B cell (primary cell): Measurements from ENCODE around the gene CAAP1. TPM values are rescaled to one million over a fixed set of nuclear protein-coding genes. Genes with fewer than 3 reads are reported as not detected.

Source experiments
- ATAC-seq: fragments of 200-7000 bp; cut with Tn5 transposase; one replicate; pipeline ENCODE4 v1.10.0; 2021; ENCODE audit warnings: low read depth, mild to moderate bottlenecking, moderate number of reproducible peaks, moderate library complexity
- CTCF ChIA-PET: fragments of 350-600 bp; sonication (Branson Sonifier 250); formaldehyde crosslinking; loops from one replicate; lab custom pipeline; 2021; ENCODE audit warnings: antibody characterized with exemption, inconsistent platforms; lab: Charles Lee
- POLR2A ChIA-PET: fragments of 350-600 bp; sonication (Branson Sonifier 250); formaldehyde crosslinking; loops from one replicate; lab custom pipeline; 2021; ENCODE audit warnings: antibody characterized with exemption; lab: Charles Lee
- DNase-seq: peaks from one replicate; pipeline ENCODE4 v3.0.0; 2013
- H2AFZ ChIP-seq: 2 replicates; pipeline ENCODE4 v1.6.1; 2012; ENCODE audit warnings: mild to moderate bottlenecking, low read depth, low read length; ENCODE audit not compliant: insufficient read depth, poor library complexity, severe bottlenecking
- H3K27ac ChIP-seq, 2 donors: 1 replicate in 1 of 2; 2 replicates in 1 of 2; pipeline ENCODE4 v1.5.1; 2012 to 2013; ENCODE audit warnings: low read length in 2 of 2, mild to moderate bottlenecking in 2 of 2, moderate library complexity in 1 of 2
- H3K27me3 ChIP-seq, 4 experiments: fragments of 200-600 bp in 1 of 4; sonication (generic) in 1 of 4; replicated peaks in 1 of 4; 1 replicate in 2 of 4; 2 replicates in 2 of 4; pipeline versions ENCODE4 v1.6.1 to v1.7.0; 2013 to 2016; ENCODE audit warnings: low read length in 3 of 4, mild to moderate bottlenecking in 2 of 4, mixed read lengths in 1 of 4, moderate library complexity in 1 of 4; ENCODE audit not compliant: insufficient read depth in 4 of 4, control insufficient read depth in 3 of 4; ENCODE audit errors: control extremely low read depth in 1 of 4
- H3K36me3 ChIP-seq, 2 experiments: replicated peaks in 1 of 2; 1 replicate in 1 of 2; 2 replicates in 1 of 2; pipeline versions ENCODE4 v1.6.1 to v1.7.1; 2013; ENCODE audit warnings: low read length in 1 of 2; ENCODE audit not compliant: insufficient read depth in 2 of 2, control insufficient read depth in 1 of 2; ENCODE audit errors: control extremely low read depth in 1 of 2, extremely low read depth in 1 of 2
- H3K4me1 ChIP-seq, 2 donors: fragments of 200-600 bp in 1 of 2; sonication (generic) in 1 of 2; 1 replicate in 1 of 2; 2 replicates in 1 of 2; pipeline versions ENCODE4 v1.5.1 to v1.6.1; 2013 to 2017; ENCODE audit warnings: low read length in 2 of 2; ENCODE audit not compliant: control insufficient read depth in 2 of 2, insufficient read depth in 2 of 2
- H3K4me2 ChIP-seq: replicated peaks from 2 replicates; pipeline ENCODE3; 2012; ENCODE audit warnings: mild to moderate bottlenecking, low read depth, low read length; ENCODE audit not compliant: poor library complexity, severe bottlenecking
- H3K4me3 ChIP-seq, 5 experiments: fragments of 200-600 bp in 1 of 5; sonication (generic) in 1 of 5; 1 replicate in 3 of 5; 2 replicates in 2 of 5; pipeline versions ENCODE4 v1.5.1 to v1.7.0; 2011 to 2016; ENCODE audit warnings: low read length in 4 of 5, mild to moderate bottlenecking in 4 of 5, low read depth in 2 of 5, control low read depth in 1 of 5, moderate library complexity in 1 of 5; ENCODE audit not compliant: insufficient read depth in 1 of 5; ENCODE audit errors: control extremely low read depth in 1 of 5, extremely low read depth in 1 of 5
- H3K79me2 ChIP-seq: fragments of 200-600 bp; sonication (generic); one replicate; pipeline ENCODE4 v1.6.0; 2016; ENCODE audit warnings: low read length; ENCODE audit not compliant: control insufficient read depth, insufficient read depth
- H3K9ac ChIP-seq: fragments of 200-600 bp; sonication (generic); 2 replicates; pipeline ENCODE4 v1.6.1; 2017; ENCODE audit warnings: mild to moderate bottlenecking, low read length, moderate library complexity
- H3K9me3 ChIP-seq, 3 donors: one replicate each; pipeline versions ENCODE4 v1.6.1 to v1.7.1; 2013; ENCODE audit warnings: low read length in 2 of 3; ENCODE audit not compliant: control insufficient read depth in 2 of 3, insufficient read depth in 1 of 3; ENCODE audit errors: control extremely low read depth in 1 of 3
- H4K20me1 ChIP-seq: 2 replicates; pipeline ENCODE4 v1.6.0; 2012; ENCODE audit warnings: mild to moderate bottlenecking, low read length; ENCODE audit not compliant: insufficient read depth, control insufficient read depth, poor library complexity, severe bottlenecking
- H3K27ac Mint-ChIP-seq: one replicate; pipeline ENCODE4 v1.8.0; 2021; ENCODE audit warnings: mixed read lengths
- H3K27me3 Mint-ChIP-seq: one replicate; pipeline ENCODE4 v1.8.0; 2021; ENCODE audit warnings: mixed read lengths
- H3K4me1 Mint-ChIP-seq: one replicate; pipeline ENCODE4 v1.8.0; 2021; ENCODE audit warnings: mixed read lengths
- H3K4me3 Mint-ChIP-seq: one replicate; pipeline ENCODE4 v1.8.0; 2021; ENCODE audit warnings: mixed read lengths
- H3K9me3 Mint-ChIP-seq: one replicate; pipeline ENCODE4 v1.8.0; 2022; ENCODE audit warnings: mixed read lengths; ENCODE audit not compliant: insufficient read depth
- EZH2 ChIP-seq: IDR thresholded peaks from 2 replicates; pipeline ENCODE4 v1.6.1; 2012; ENCODE audit warnings: borderline replicate concordance, low read depth, mild to moderate bottlenecking, moderate library complexity, low read length; ENCODE audit not compliant: insufficient read depth, poor library complexity, severe bottlenecking
- WGBS: methylation state at CpG from one replicate; pipeline ENCODE4 v1.1.5; 2013; ENCODE audit warnings: missing lambda C conversion rate; ENCODE audit not compliant: insufficient coverage; 5-methylcytosine and 5-hydroxymethylcytosine counted together
- intact Hi-C: fragments of 100-400 bp; cut with micrococcal nuclease; formaldehyde crosslinking; loops from one replicate; pipeline ENCODE4 v1.10.0; 2022
- polyA plus RNA-seq: library from polyadenylated mRNA; depleted of rRNA; stranded (reverse); fragments of >200 nt; gene quantifications from 2 replicates; pipeline ENCODE4 v1.2.3, GENCODE V29; 2012
- total RNA-seq, 2 donors: library from RNA; stranded (reverse); fragments of 120-200 nt in 1 of 2; gene quantifications; 1 replicate in 1 of 2; 2 replicates in 1 of 2; pipeline versions ENCODE4 v1.2.3 to v1.2.4, GENCODE V29; 2013 to 2022
- TF ChIP-seq, protein P1 (sequence below): fragments of 200-600 bp; IDR thresholded peaks from one replicate; pipeline ENCODE4 v1.8.0; 2022; ENCODE audit warnings: antibody characterized with exemption, mild to moderate bottlenecking

CAAP1 gene
- total and polyA plus RNA-seq, 2 donors (not counting 1 experiment from before 2014, with no cell fraction given) = 8.5 to 13.3 TPM

- ChIA-PET CTCF (no interaction called here), POLR2A (no interaction called here)
- no peak overlapping the region for H3K4me3 Mint-ChIP-seq
- H3K9ac ChIP-seq = no peak overlapping the region
- no peak overlapping the region for H2AFZ ChIP-seq
- no peaks in the 10 kb centered on the region for H4K20me1 ChIP-seq
- H3K27me3 ChIP-seq = no peaks in the 10 kb centered on the region
- H3K9me3 Mint-ChIP-seq = no peaks in the 10 kb centered on the region
- H3K79me2 ChIP-seq = no peaks in the 10 kb centered on the region
- peaks cover 10% of the 10 kb centered on the region for H3K27me3 Mint-ChIP-seq
- H3K4me3 ChIP-seq = no peak overlapping the region
- no peaks in the 10 kb centered on the region for H3K36me3 ChIP-seq
- DNase-seq (no peak), ATAC-seq (no peak)
- TF ChIP-seq, protein P1, sequence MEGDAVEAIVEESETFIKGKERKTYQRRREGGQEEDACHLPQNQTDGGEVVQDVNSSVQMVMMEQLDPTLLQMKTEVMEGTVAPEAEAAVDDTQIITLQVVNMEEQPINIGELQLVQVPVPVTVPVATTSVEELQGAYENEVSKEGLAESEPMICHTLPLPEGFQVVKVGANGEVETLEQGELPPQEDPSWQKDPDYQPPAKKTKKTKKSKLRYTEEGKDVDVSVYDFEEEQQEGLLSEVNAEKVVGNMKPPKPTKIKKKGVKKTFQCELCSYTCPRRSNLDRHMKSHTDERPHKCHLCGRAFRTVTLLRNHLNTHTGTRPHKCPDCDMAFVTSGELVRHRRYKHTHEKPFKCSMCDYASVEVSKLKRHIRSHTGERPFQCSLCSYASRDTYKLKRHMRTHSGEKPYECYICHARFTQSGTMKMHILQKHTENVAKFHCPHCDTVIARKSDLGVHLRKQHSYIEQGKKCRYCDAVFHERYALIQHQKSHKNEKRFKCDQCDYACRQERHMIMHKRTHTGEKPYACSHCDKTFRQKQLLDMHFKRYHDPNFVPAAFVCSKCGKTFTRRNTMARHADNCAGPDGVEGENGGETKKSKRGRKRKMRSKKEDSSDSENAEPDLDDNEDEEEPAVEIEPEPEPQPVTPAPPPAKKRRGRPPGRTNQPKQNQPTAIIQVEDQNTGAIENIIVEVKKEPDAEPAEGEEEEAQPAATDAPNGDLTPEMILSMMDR = no peak
- TF ChIP-seq EZH2 = no peak
- intact Hi-C loops = no loop called here
- no peak overlapping the region for H3K27ac ChIP-seq
- H3K4me2 ChIP-seq = no peak overlapping the region
- no peak overlapping the region for H3K27ac Mint-ChIP-seq
- H3K9me3 ChIP-seq = no peaks in the 10 kb centered on the region
- H3K4me1 ChIP-seq = no peaks in the 10 kb centered on the region
- WGBS = 100% methylated on average over 1 of the region's 2 CpGs
- no peaks in the 10 kb centered on the region for H3K4me1 Mint-ChIP-seq
These were observed 89.7 kb downstream of the CAAP1 start for GRCh38 chr9:26802921-26803320.

DNA sequence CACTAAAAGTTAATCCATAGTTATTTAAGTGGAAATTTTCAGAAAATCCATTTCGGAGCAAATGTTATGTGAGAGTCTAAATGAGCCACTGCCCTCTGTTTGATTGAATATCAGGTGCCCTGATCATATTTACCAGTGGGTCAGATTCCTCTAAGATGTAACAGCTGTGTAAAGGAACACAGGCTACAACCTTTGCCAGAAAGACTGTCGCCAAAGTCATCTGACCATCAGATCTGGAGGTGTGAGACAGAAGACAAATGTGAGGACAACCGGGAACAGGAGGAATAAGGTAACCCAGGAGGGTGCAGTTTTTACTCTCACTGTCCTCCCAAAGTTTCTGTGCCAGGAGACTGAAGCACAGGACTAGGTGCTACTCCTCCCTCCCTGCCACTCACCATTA is 90.8 kb downstream of the CAAP1 start:
- intact Hi-C loops = no loop called here

More for the DNA sequence above, 90.8 kb downstream of the CAAP1 start:
- Histone ChIP-seq H3K9me3 (no peaks in the 10 kb centered on the region), H3K4me2 (no peak overlapping the region), H3K9ac (no peak overlapping the region), H3K4me3 (no peak overlapping the region), H3K36me3 (no peaks in the 10 kb centered on the region), H3K79me2 (no peaks in the 10 kb centered on the region), H3K27me3 (no peaks in the 10 kb centered on the region), H4K20me1 (no peaks in the 10 kb centered on the region), H3K27ac (no peak overlapping the region), H3K4me1 (no peaks in the 10 kb centered on the region), H2AFZ (no peak overlapping the region)
- ChIA-PET CTCF (no interaction called here), POLR2A (no interaction called here)
- Mint-ChIP-seq H3K27ac (no peak overlapping the region), H3K4me3 (no peak overlapping the region), H3K27me3 (peaks cover 10% of the 10 kb centered on the region), H3K4me1 (no peaks in the 10 kb centered on the region), H3K9me3 (no peaks in the 10 kb centered on the region)
- ATAC-seq = no peak
- WGBS = 81% methylated on average over 2 of the region's 3 CpGs
- DNase-seq = no peak
- TF ChIP-seq EZH2 = no peak
- TF ChIP-seq, protein P1 = no peak
